Stimulated activated CD4-positive, alpha-beta T cell treated with anti-CD3 and anti-CD28 coated beads, Interleukin-15, amount 100 ng/mL, for 24 hours (primary cell): ENCODE data around the gene CMKLR1.

Source experiments
- DNase-seq: peaks from one replicate; pipeline ENCODE4 v3.0.0-alpha.2; 2020

CMKLR1 gene

GRCh38 chr12:108254517-108255251, 84.4 kb downstream of the CMKLR1 start:
- no peak for DNase-seq

- DNase-seq, result no peak
These were observed 85.1 kb downstream of the CMKLR1 start for GRCh38 chr12:108254030-108254429.

DNA sequence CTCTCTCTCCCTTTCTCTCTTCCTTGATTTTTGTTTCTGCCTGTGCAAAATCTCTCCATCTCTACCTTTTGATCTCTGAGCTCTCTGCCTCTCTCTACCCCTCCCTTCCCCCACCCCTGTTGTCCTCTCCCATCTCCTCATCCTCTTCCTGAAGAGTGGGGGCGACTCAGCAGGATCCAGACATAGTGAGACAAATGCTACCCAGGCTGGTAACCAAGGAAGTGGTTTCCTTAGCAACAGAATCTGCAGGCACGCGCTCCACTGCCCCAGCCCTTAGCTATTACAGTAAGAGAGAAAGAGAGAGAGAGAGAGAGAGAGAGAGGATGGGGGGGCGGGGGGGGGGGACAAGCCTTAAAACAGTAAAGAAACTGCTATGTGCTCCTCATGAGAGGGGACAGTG, 85.6 kb downstream of the CMKLR1 start:
- no peak for DNase-seq

DNA sequence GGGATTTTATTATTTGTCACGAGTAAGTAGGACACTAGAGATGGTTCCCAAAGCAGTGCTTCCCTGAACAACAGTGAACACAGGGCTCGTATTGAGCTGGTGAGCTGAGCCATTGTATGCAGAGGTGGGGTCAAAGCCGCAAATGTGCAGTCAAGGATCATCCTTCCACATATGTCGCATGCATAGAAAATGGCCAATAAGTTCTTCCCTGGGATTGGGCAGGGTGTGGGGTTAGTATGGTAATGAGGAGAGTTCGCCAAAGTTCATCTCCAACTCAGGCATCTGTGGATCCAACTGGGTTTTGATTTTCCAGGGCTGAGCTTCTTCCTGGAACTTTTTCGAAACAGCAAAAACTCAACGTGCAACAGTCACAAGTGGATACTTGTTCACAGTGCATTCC, 86.6 kb downstream of the CMKLR1 start:
- no peak for DNase-seq

DNA sequence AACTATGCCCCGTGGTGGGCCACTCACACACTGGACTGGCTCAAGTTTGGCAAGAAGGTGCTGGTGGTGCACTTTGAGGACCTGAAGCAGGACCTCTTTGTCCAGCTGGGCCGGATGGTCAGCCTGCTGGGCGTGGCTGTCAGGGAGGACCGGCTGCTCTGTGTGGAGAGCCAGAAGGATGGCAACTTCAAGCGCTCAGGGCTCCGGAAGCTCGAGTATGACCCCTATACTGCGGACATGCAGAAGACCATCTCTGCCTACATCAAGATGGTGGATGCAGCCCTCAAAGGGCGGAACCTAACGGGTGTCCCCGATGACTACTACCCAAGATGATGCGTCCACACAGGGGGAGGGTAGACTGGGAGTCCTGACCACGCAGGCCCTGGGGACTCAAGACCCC, 91.1 kb downstream of the CMKLR1 start:
- no peak for DNase-seq

DNA sequence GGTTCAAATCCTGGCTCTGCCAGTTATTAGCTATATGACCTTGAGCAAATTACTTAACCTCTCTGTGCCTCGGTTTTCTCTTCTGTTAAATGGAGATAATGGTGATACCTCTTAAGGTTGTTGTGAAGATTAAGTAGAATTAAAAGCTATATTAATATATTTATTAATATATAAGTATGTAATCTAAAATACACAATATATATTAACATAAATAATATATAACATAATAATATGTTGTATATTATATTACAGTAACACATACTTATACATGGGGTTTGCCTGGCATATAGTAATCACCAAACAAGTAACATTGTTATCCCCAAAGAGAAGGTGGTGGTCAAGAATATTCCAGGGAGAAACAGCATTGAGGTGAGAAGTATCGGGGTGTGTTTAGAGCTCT, 92.0 kb downstream of the CMKLR1 start:
- no peak for DNase-seq

DNA sequence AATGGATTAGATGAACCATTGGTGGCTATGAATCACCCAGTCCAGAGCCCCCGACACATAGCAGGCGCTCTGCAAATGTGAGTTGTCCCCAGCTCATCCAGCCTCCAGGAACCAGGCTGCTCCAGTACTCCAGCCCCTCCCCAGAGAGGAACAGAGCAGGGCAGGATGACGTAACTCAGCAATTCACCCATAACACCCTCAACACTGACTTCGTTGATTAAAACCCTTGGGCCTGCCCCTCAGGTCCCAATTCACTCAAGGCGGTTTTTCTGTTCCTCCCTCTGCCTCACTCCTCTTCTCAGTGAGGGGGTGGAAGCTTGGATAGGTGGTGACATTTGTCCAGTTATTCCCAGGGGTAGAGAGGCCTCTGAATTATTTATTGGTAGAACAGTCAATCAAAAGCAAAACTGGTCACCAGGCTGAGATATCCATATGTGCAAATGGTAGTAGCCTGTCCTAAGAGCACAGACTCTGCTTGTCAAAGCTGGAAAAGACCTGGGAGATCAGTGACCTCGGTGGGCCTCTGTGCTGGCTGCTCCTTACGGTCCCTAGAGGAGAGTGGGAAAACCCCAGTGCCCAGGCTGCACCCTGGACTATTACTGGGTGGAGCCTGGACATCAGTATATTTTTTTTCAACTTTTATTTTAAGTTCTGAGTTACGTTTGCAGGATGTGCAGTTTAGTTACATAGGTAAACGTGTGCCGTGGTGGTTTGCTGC, 97.0 kb downstream of the CMKLR1 start:
- DNase-seq, result no peak

DNA sequence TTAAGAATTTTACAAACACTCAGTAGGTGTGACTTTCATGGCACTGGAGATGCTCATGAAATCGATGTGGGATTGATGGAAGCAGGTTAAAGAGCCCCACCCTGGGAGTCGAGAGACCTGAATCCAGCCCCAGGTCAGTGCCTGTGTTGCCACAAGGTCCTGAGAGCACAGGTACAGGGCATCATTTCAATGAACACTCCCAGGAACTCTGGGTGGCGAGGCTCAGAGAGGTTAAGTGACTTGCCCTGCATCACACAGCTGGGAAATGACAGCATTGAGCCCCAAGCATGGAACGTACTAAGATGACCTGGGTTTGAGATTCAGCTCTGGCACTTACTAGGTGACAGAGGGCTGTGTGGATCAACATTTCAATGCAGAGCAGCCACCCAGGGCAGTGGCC, 98.2 kb downstream of the CMKLR1 start:
- DNase-seq, result no peak

DNA sequence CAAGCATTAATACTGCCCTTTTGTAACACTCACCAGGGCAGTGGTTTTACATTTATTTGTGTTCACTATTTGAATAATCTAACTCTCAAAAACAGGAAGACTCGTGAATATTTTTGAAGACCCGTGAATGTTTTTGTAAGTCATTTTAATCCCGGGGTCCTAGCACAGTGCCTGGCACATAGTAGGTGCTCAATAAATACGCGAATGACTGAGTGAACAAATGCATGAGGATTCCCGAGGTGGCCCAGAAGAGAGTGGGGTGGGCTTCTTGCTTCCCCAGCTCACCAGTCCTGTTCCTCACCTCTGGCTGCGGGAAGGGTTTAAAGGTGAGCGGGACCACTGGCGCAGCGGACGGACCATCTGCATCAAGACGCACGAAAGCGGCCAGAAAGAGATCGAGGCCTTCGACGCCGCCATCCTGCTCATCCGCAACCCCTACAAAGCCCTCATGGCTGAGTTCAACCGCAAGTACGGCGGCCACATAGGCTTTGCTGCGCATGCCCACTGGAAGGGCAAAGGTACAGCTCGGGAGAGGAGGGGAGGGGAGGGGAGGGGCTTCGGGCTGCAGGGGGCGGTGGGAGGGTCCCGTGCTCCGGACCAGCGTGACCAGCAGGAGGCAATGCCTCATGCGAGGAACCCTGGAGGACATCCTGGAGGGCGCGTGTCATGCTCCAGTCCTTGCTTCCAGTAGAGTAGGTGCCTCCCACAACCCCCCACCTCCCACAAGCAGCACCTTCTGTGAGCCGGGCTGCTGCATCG, 98.9 kb downstream of the CMKLR1 start:
- no peak for DNase-seq

- no peak for DNase-seq
These were observed 99.7 kb downstream of the CMKLR1 start for GRCh38 chr12:108239378-108239777.

DNA sequence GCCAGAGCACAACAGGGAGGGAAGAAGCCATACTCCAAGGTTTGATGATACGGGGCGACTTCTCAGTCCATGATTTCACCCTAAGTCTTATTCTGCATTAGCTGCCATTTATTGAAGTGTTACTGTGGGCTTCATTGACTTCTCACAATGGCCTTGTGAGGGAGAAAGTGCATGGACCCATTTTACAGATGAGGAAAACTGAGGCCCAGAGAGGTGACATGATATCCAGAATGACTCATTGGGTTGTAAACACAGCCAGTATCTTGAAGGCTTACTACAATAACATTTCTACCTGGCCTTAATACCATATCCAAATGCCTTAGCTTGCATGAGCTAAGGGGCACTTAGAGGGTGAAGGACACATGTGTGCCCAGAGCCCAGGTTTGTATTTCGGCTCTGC, 100.6 kb downstream of the CMKLR1 start:
- DNase-seq, result no peak
